KMS-11 (cell line): ENCODE data around the gene TOMM22.
A peak's percentile ranks its signal among the peaks of the same experiment; 100 is the strongest.

Experiments used
- H2AFZ ChIP-seq: fragments of 200-600 bp; sonication (generic); 2 replicates; pipeline ENCODE4 v1.6.1; 2016; ENCODE audit warnings: antibody characterized with exemption, mixed run types, low read depth
- H3K27ac ChIP-seq: fragments of 200-600 bp; sonication (generic); 2 replicates; pipeline ENCODE4 v1.6.1; 2016; ENCODE audit warnings: mild to moderate bottlenecking, mixed run types
- H3K27me3 ChIP-seq: fragments of 200-600 bp; sonication (generic); 2 replicates; pipeline ENCODE4 v1.6.1; 2017; ENCODE audit warnings: mild to moderate bottlenecking, low read depth, mixed run types, moderate library complexity; ENCODE audit not compliant: insufficient read depth
- H3K36me3 ChIP-seq: fragments of 200-600 bp; sonication (generic); 2 replicates; pipeline ENCODE4 v1.6.1; 2017; ENCODE audit warnings: mild to moderate bottlenecking, mixed run types; ENCODE audit not compliant: insufficient read depth
- H3K4me1 ChIP-seq: fragments of 200-600 bp; sonication (generic); 2 replicates; pipeline ENCODE4 v1.6.1; 2016; ENCODE audit warnings: mild to moderate bottlenecking, low read depth, mixed run types; ENCODE audit not compliant: poor library complexity, severe bottlenecking
- H3K4me2 ChIP-seq: fragments of 200-600 bp; sonication (generic); 2 replicates; pipeline ENCODE4 v1.7.0; 2016; ENCODE audit warnings: mild to moderate bottlenecking, mixed run types
- H3K4me3 ChIP-seq: fragments of 200-600 bp; sonication (generic); IDR thresholded peaks from 2 replicates; pipeline ENCODE4 v1.6.1; 2017; ENCODE audit warnings: low read depth, low read length, mixed read lengths; ENCODE audit not compliant: insufficient read depth
- H3K79me2 ChIP-seq: fragments of 200-600 bp; sonication (generic); 2 replicates; pipeline ENCODE4 v1.6.1; 2016; ENCODE audit warnings: low read depth, mixed run types; ENCODE audit not compliant: insufficient read depth
- H3K9ac ChIP-seq: fragments of 200-600 bp; sonication (generic); 2 replicates; pipeline ENCODE4 v1.6.1; 2016; ENCODE audit warnings: mild to moderate bottlenecking, mixed run types
- H4K20me1 ChIP-seq: fragments of 200-600 bp; sonication (generic); 2 replicates; pipeline ENCODE4 v1.6.1; 2016; ENCODE audit warnings: mild to moderate bottlenecking, mixed run types; ENCODE audit not compliant: insufficient read depth
- TF ChIP-seq, protein P1 (sequence below): fragments of 200-600 bp; sonication (generic); conservative IDR thresholded peaks from 2 replicates; pipeline ENCODE4 v1.6.1; 2017; ENCODE audit warnings: low read depth, mild to moderate bottlenecking, antibody characterized with exemption, low read length, moderate library complexity, mixed read lengths

Gene TOMM22

DNA sequence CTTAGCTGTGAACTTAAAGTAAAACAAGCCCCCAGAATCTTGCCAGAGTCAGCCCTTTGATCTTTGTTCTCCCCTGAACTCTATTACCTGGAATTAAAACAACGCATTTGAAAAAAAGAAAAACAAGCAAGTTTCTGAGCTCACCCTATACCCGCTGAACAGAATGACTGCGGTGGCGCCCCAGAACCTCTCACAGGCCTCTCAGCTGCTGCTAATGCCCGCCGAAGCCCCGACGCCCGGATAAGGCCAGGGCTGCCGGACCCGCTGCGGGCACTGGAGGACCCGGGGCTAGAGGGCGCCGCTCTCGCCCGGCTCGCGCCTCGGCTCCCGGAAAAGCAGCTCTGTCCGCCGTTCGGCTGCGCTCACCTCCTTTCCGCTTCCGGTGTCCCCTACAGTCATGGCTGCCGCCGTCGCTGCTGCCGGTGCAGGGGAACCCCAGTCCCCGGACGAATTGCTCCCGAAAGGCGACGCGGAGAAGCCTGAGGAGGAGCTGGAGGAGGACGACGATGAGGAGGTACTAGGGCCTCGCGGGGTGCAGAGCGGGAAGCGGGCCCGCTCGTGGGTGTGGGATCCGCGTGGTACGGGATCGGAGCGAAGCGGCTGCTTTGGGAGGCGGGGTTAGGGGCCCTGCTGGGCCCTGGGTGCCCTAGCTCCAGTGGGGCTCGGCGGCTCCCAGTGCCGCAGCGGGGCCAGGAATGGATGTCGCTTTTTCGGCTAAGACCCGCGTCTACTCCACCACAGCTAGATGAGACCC lies at the start of gene TOMM22:
TSS of gene TOMM22 (plus strand) at position 376 of the 754 bp plus-strand sequence. CDS start at position 398, 22 bp downstream.
- Histone ChIP-seq H3K36me3 (peaks cover 4% of the 10 kb centered on the region; the same call in 1 of the 2 replicates), H4K20me1 (no peaks in the 10 kb centered on the region), H3K4me3 (peak within 1 kb of the TSS; percentile 48), H3K27ac (peak within 1 kb of the TSS; percentile 67), H3K79me2 (peaks cover 9% of the 10 kb centered on the region), H3K27me3 (no peaks in the 10 kb centered on the region), H2AFZ (peak within 1 kb of the TSS; percentile 91), H3K9ac (peak within 1 kb of the TSS; percentile 89), H3K4me1 (peaks cover 4% of the 10 kb centered on the region), H3K4me2 (peak within 1 kb of the TSS; percentile 79)
- TF ChIP-seq, protein P1, sequence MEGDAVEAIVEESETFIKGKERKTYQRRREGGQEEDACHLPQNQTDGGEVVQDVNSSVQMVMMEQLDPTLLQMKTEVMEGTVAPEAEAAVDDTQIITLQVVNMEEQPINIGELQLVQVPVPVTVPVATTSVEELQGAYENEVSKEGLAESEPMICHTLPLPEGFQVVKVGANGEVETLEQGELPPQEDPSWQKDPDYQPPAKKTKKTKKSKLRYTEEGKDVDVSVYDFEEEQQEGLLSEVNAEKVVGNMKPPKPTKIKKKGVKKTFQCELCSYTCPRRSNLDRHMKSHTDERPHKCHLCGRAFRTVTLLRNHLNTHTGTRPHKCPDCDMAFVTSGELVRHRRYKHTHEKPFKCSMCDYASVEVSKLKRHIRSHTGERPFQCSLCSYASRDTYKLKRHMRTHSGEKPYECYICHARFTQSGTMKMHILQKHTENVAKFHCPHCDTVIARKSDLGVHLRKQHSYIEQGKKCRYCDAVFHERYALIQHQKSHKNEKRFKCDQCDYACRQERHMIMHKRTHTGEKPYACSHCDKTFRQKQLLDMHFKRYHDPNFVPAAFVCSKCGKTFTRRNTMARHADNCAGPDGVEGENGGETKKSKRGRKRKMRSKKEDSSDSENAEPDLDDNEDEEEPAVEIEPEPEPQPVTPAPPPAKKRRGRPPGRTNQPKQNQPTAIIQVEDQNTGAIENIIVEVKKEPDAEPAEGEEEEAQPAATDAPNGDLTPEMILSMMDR = peak; percentile 36; the same call in 1 of the 2 replicates

DNA sequence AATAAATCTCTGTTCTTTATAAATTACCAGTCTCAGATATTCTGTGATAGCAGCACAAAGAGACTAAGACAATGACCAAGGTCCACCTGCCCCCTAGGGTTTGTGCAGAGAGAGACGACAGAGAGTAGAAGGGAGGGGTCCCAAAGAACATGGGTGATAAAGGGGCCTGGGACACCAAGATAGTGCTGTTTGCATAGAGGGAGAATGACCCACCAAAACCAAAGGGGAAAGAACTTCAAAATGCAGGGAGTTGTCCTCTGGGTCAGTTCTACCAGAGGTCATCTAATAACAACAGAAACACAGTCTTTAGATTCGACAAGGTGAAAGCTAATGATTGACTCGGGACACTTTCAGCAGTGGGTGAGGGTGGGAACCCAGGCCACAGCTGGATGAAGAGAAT lies 49.2 kb upstream of the TOMM22 start:
- Histone ChIP-seq H3K9ac (no peak overlapping the region), H3K4me3 (no peak overlapping the region), H3K79me2 (no peaks in the 10 kb centered on the region), H3K4me2 (no peak overlapping the region), H3K27me3 (no peaks in the 10 kb centered on the region), H3K27ac (no peak overlapping the region), H2AFZ (no peak overlapping the region), H3K36me3 (no peaks in the 10 kb centered on the region), H3K4me1 (no peaks in the 10 kb centered on the region), H4K20me1 (no peaks in the 10 kb centered on the region)
- TF ChIP-seq, protein P1 = no peak

DNA sequence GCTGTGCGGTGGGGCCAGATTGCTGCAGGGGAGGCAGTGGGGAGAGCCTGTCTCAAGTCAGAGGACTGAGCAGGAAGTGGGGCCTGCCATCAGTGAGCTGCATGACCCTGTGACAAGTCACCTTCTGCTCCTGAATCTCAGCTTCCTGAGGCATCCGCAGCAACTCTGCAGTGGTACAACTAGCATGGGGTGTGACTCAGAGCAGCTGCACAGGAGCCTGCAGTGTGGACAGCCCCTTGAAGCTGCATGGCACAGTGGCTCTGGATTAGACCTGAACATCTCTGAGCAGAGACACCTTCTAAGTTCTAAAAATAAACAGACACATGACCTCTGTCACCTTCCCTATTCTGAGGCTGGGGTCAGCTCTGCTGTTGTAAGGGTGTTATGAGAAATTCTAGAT lies 43.5 kb upstream of the TOMM22 start:
- Histone ChIP-seq H2AFZ (no peak overlapping the region), H3K4me1 (no peaks in the 10 kb centered on the region), H3K36me3 (no peaks in the 10 kb centered on the region), H3K79me2 (no peaks in the 10 kb centered on the region), H3K27ac (no peak overlapping the region), H3K4me3 (no peak overlapping the region), H4K20me1 (no peaks in the 10 kb centered on the region), H3K4me2 (no peak overlapping the region), H3K27me3 (no peaks in the 10 kb centered on the region), H3K9ac (no peak overlapping the region)
- TF ChIP-seq, protein P1 = no peak

DNA sequence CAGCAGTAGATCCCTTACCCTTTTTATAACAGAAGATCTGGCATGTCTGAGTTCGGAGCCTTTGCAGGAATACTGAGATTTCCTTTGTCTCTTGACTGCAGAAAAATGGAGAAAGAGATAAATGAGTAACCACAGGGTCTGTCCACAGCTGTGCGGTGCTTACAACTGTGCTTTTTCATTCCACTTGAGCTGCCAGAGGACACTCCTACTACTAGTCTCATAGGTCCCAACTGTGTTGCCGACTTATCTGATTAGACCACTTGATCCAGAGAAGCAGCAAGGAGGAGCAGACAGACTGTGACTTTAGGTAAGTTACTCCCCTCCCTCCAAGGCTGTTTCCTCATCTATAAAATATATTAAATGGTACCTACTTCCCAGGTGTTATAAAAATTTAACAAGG lies 43.0 kb upstream of the TOMM22 start:
- H3K27ac ChIP-seq = no peak overlapping the region
- H2AFZ ChIP-seq = no peak overlapping the region
- H3K4me2 ChIP-seq = no peak overlapping the region
- no peaks in the 10 kb centered on the region for H3K4me1 ChIP-seq
- H3K4me3 ChIP-seq = no peak overlapping the region
- no peaks in the 10 kb centered on the region for H3K36me3 ChIP-seq
- H3K27me3 ChIP-seq = no peaks in the 10 kb centered on the region
- TF ChIP-seq, protein P1 = no peak
- H3K9ac ChIP-seq = no peak overlapping the region
- no peaks in the 10 kb centered on the region for H3K79me2 ChIP-seq
- H4K20me1 ChIP-seq = no peaks in the 10 kb centered on the region
